ENCODE measurements around the gene TCEAL5. TPM values are rescaled to one million over a fixed set of nuclear protein-coding genes. Genes with fewer than 3 reads are reported as not detected.
"Not testable (repeated sequence)": the region's sequence is repeated elsewhere in the genome, so short reads cannot be mapped to it uniquely, and the experiment has no call there.

TCEAL5 gene
- total RNA-seq, 1 donor from 2014 or later: not detected

DNA sequence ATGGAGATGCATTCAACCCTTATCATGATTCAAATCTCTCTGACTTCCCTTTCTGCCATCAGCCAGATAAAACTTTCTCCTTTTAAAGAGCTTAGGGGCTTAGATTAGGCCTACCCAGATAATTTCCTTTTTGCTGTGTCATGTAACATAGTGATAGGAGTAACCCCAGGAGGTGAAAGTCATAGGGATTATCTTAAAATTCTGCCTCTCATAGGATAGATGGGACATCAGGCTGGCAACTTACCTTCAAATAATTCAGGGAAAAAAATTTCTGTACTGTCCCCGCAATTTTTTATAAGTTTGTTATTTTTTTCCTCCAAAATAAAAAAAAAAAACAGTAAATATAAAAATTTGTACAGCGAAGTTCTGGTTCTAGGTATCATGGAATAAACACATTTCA lies 40.9 kb downstream of the TCEAL5 start:
- DNase-seq (ENCODE audit: low spot score): not testable (repeated sequence)

DNA sequence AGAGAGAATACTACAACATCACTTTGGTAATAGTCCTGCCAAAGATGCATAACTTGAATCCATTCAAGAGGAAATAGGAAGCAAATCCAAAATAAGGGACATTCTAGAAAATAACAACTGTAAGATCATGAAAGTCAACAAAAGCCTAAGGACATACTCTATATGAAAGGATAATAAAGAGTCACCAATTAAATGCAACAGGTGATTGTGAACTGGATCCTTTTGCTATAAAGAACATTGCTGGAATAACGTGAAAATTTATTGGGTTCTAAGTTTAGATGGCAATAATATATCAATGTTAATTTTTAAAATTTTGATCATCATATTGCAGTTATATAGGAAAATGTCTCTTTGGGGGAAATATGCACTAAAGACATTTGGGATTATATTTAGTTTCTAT lies 41.7 kb downstream of the TCEAL5 start:
- no peak for DNase-seq (ENCODE audit: low spot score)

DNA sequence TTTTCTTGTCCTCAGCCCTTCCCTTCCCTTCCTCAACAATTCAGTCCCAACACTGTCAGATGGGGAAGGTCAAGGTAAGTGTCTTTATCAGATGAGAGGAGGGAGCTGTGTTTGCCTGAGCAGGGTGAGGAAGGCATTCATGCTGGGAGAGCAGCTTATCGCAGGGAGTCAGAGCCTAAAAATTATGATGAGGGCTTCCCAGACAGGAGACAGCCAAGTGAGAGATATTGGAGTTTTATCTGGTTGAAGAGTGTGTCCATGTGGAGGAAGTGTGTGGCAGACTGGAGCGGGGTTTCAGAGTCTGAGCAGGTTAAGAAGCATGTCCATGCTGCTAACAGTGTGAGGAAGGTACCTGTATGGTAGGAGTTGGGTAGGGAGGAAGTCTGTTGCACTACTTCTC lies 43.3 kb downstream of the TCEAL5 start:
- DNase-seq (ENCODE audit: low spot score): no peak

DNA sequence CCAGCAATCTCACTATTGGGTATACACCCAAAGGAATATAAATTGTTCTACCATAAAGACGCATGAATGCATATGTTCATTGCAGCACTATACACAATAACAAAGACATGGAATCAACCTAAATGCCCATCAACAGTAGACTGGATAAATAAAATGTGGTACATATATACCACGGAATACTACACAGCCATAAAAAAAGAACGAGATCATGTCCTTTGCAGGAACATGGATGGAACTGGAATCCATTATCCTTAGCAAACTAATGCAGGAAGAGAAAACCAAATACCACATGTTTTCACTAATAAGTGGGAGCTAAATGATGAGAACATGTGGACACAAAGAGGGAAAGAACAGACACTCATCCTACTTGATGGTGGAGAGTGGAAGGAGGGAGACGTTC lies 50.6 kb downstream of the TCEAL5 start:
- DNase-seq (ENCODE audit: low spot score): not testable (repeated sequence)

Other genes starting within 250 kb of the TCEAL5 start
- gene BEX1, start 212.6 kb downstream of the TCEAL5 start, total RNA-seq: 1.1 TPM
- gene NXF3, start 183.6 kb downstream of the TCEAL5 start, total RNA-seq: 4.0 TPM
- 17.0 TPM for gene BEX4, start 61.6 kb downstream of the TCEAL5 start, total RNA-seq
- gene TCEAL8, start 21.6 kb downstream of the TCEAL5 start, total RNA-seq: 33.3 TPM
- gene BEX2, start 34.2 kb upstream of the TCEAL5 start, total RNA-seq: not detected
- gene TCEAL7, start 53.5 kb upstream of the TCEAL5 start, total RNA-seq: 2.4 TPM
- 48.1 TPM for gene TCEAL9, start 79.8 kb upstream of the TCEAL5 start, total RNA-seq
- gene BEX3, start 99.8 kb upstream of the TCEAL5 start, total RNA-seq: 63.9 TPM
- gene RAB40A, start 242.7 kb upstream of the TCEAL5 start, total RNA-seq: not detected

Measured in mesenteric fat pad (tissue), 1 donor.